LHCN-M2 (cell line): ENCODE data around the gene PRMT7. TPM values are rescaled to one million over a fixed set of nuclear protein-coding genes. Genes with fewer than 3 reads are reported as not detected.

Experiments
- DNase-seq: peaks from one replicate; pipeline ENCODE4 v3.0.0-alpha.2; 2012; ENCODE audit warnings: low read depth
- total RNA-seq: library from RNA; depleted of rRNA; stranded (reverse); fragments of >200 nt; gene quantifications from 2 replicates; pipeline ENCODE4 v1.2.3, GENCODE V29; 2014

Gene PRMT7
- total RNA-seq, 1 experiment from 2014 or later = 65.0 TPM

- DNase-seq = no peak
Measured at GRCh38 chr16:68374246-68374805, 63.5 kb downstream of the PRMT7 start.

GRCh38 chr16:68374961-68375660, 64.3 kb downstream of the PRMT7 start:
- DNase-seq = no peak

- DNase-seq = no peak
Measured at GRCh38 chr16:68375801-68376536, 65.2 kb downstream of the PRMT7 start.

GRCh38 chr16:68376590-68376989, 65.8 kb downstream of the PRMT7 start:
- no peak for DNase-seq

- DNase-seq = no peak
Measured at GRCh38 chr16:68377221-68377620, 66.4 kb downstream of the PRMT7 start.

GRCh38 chr16:68377667-68378393, 67.0 kb downstream of the PRMT7 start:
- DNase-seq = no peak

- DNase-seq = no peak
Measured at GRCh38 chr16:68378436-68379415, 67.9 kb downstream of the PRMT7 start.

GRCh38 chr16:68379472-68380347, 68.9 kb downstream of the PRMT7 start:
- no peak for DNase-seq

GRCh38 chr16:68380348-68380670, 69.5 kb downstream of the PRMT7 start:
- DNase-seq = no peak

GRCh38 chr16:68380676-68381362, 70.0 kb downstream of the PRMT7 start:
- no peak for DNase-seq

GRCh38 chr16:68381363-68381724, 70.5 kb downstream of the PRMT7 start:
- DNase-seq = no peak

- DNase-seq = peak; percentile 14
Measured at GRCh38 chr16:68382296-68382718, 71.5 kb downstream of the PRMT7 start.

GRCh38 chr16:68383858-68384257, 73.0 kb downstream of the PRMT7 start:
- no peak for DNase-seq

GRCh38 chr16:68384288-68385161, 73.7 kb downstream of the PRMT7 start:
- no peak for DNase-seq

GRCh38 chr16:68385371-68385770, 74.6 kb downstream of the PRMT7 start:
- DNase-seq = no peak

GRCh38 chr16:68386628-68387027, 75.8 kb downstream of the PRMT7 start:
- DNase-seq = no peak

- DNase-seq = no peak
Measured at GRCh38 chr16:68387301-68387700, 76.5 kb downstream of the PRMT7 start.

- DNase-seq = no peak
Measured at GRCh38 chr16:68388124-68388523, 77.3 kb downstream of the PRMT7 start.
